ENCODE measurements around the gene FOXP1.

Gene FOXP1

GRCh38 chr3:71541313-71541712, 42.2 kb downstream of the FOXP1 start:
- Histone ChIP-seq H3K27ac (ENCODE audit: low read depth, low read length) (no peak overlapping the region), H3K9ac (ENCODE audit: low read length) (no peak overlapping the region), H3K4me3 (ENCODE audit: low read depth, low read length) (no peak overlapping the region), H4K8ac (ENCODE audit: low read depth, low read length) (no peak overlapping the region), H3K14ac (ENCODE audit: low read length) (no peak overlapping the region), H3K4me2 (ENCODE audit: low read length) (no peak overlapping the region), H3K18ac (ENCODE audit: low read length) (no peak overlapping the region), H4K91ac (ENCODE audit: low read depth, low read length) (no peak overlapping the region), H2BK12ac (ENCODE audit: low read length) (no peak overlapping the region), H4K12ac (ENCODE audit: low read depth, low read length) (no peak overlapping the region), H2BK120ac (ENCODE audit: insufficient read depth, low read length, poor library complexity) (no peak overlapping the region), H3K9me3 (ENCODE audit: insufficient read depth, low read depth, low read length) (peaks cover 4% of the 10 kb centered on the region), H3K27me3 (ENCODE audit: insufficient read depth, low read length) (no peaks in the 10 kb centered on the region), H3K4me1 (ENCODE audit: control insufficient read depth in 1 of 2, insufficient read depth in 2 of 2, low read length in 2 of 2) (peaks cover 7 to 19% of the 10 kb centered on the region in 2 experiments), H2AK5ac (ENCODE audit: low read length) (no peak overlapping the region), H3K4ac (ENCODE audit: low read depth, low read length) (no peak overlapping the region), H2BK5ac (ENCODE audit: low read depth, low read length, poor library complexity) (no peak overlapping the region), H3K79me2 (ENCODE audit: control insufficient read depth, insufficient read depth, low read length, poor library complexity) (no peaks in the 10 kb centered on the region), H3K79me1 (ENCODE audit: low read length) (peaks cover 4% of the 10 kb centered on the region), H3K23ac (ENCODE audit: low read length) (no peak overlapping the region), H2AFZ (ENCODE audit: insufficient read depth, low read length, poor library complexity) (no peak overlapping the region), H3K36me3 (ENCODE audit: control insufficient read depth in 1 of 2, insufficient read depth in 2 of 2, low read length in 2 of 2) (no peaks in the 10 kb centered on the region)
- DNase-seq = no peak
- WGBS (ENCODE audit: extremely low coverage, insufficient coverage, insufficient read length) = no CpG with 5 or more reads among the region's 3 CpGs

DNA sequence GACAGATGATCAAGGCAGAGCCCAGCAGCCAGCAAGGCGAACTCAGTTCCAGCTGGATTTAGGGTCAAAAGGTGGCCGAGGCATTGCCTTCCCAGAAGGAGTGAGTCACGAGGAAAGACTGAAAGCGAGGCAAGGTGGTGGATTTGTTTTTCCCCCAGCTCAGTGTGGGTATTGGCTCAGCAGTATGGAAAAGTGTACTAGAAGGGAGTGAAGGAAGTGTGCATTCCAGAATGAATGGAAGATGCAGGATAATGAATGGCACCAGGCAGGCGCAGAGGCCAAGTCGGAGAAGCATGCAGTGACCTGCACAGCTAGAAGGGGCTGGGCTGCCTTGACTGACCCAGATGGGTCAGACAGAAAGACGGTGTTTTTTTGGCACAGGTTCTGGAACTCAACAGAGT, 46.3 kb downstream of the FOXP1 start:
- H2AK5ac ChIP-seq (ENCODE audit: low read length) = no peak overlapping the region
- H3K9me3 ChIP-seq (ENCODE audit: insufficient read depth, low read depth, low read length) = no peaks in the 10 kb centered on the region
- H3K79me1 ChIP-seq (ENCODE audit: low read length) = peaks cover 4% of the 10 kb centered on the region
- no peak overlapping the region for H3K23ac ChIP-seq (ENCODE audit: low read length)
- peak overlapping the region; percentile 44 for H3K27ac ChIP-seq (ENCODE audit: low read depth, low read length)
- no peaks in the 10 kb centered on the region for H3K27me3 ChIP-seq (ENCODE audit: insufficient read depth, low read length)
- no peak overlapping the region for H3K9ac ChIP-seq (ENCODE audit: low read length)
- no CpG with 5 or more reads among the region's 7 CpGs for WGBS (ENCODE audit: extremely low coverage, insufficient coverage, insufficient read length)
- H3K4ac ChIP-seq (ENCODE audit: low read depth, low read length) = no peak overlapping the region
- H3K36me3 ChIP-seq (ENCODE audit: control insufficient read depth in 1 of 2, insufficient read depth in 2 of 2, low read length in 2 of 2) = no peaks in the 10 kb centered on the region
- no peak overlapping the region for H2AFZ ChIP-seq (ENCODE audit: insufficient read depth, low read length, poor library complexity)
- no peaks in the 10 kb centered on the region for H3K79me2 ChIP-seq (ENCODE audit: control insufficient read depth, insufficient read depth, low read length, poor library complexity)
- H2BK12ac ChIP-seq (ENCODE audit: low read length) = no peak overlapping the region
- DNase-seq = peak; percentile 74 to 78
- H4K12ac ChIP-seq (ENCODE audit: low read depth, low read length) = no peak overlapping the region
- no peak overlapping the region for H2BK120ac ChIP-seq (ENCODE audit: insufficient read depth, low read length, poor library complexity)
- H3K14ac ChIP-seq (ENCODE audit: low read length) = no peak overlapping the region
- no peak overlapping the region for H2BK5ac ChIP-seq (ENCODE audit: low read depth, low read length, poor library complexity)
- no peak overlapping the region for H4K91ac ChIP-seq (ENCODE audit: low read depth, low read length)
- H3K18ac ChIP-seq (ENCODE audit: low read length) = no peak overlapping the region
- peaks cover 4 to 12% of the 10 kb centered on the region in 2 experiments for H3K4me1 ChIP-seq (ENCODE audit: control insufficient read depth in 1 of 2, insufficient read depth in 2 of 2, low read length in 2 of 2)
- H4K8ac ChIP-seq (ENCODE audit: low read depth, low read length) = no peak overlapping the region
- no peak overlapping the region for H3K4me3 ChIP-seq (ENCODE audit: low read depth, low read length)
- no peak overlapping the region for H3K4me2 ChIP-seq (ENCODE audit: low read length)

- no peak overlapping the region for H3K23ac ChIP-seq (ENCODE audit: low read length)
- H2AFZ ChIP-seq (ENCODE audit: insufficient read depth, low read length, poor library complexity) = no peak overlapping the region
- H3K4me1 ChIP-seq (ENCODE audit: control insufficient read depth in 1 of 2, insufficient read depth in 2 of 2, low read length in 2 of 2) = peaks cover 4 to 12% of the 10 kb centered on the region in 2 experiments
- H3K27ac ChIP-seq (ENCODE audit: low read depth, low read length) = peak overlapping the region; percentile 44
- peak overlapping the region; percentile 44 for H2BK120ac ChIP-seq (ENCODE audit: insufficient read depth, low read length, poor library complexity)
- no peaks in the 10 kb centered on the region for H3K9me3 ChIP-seq (ENCODE audit: insufficient read depth, low read depth, low read length)
- no peaks in the 10 kb centered on the region for H3K79me2 ChIP-seq (ENCODE audit: control insufficient read depth, insufficient read depth, low read length, poor library complexity)
- peak overlapping the region; percentile 76 for H3K18ac ChIP-seq (ENCODE audit: low read length)
- H4K12ac ChIP-seq (ENCODE audit: low read depth, low read length) = no peak overlapping the region
- H2BK12ac ChIP-seq (ENCODE audit: low read length) = peak overlapping the region; percentile 4
- no peaks in the 10 kb centered on the region for H3K27me3 ChIP-seq (ENCODE audit: insufficient read depth, low read length)
- H2BK5ac ChIP-seq (ENCODE audit: low read depth, low read length, poor library complexity) = peak overlapping the region; percentile 38
- peak overlapping the region; percentile 66 for H3K14ac ChIP-seq (ENCODE audit: low read length)
- H3K4ac ChIP-seq (ENCODE audit: low read depth, low read length) = peak overlapping the region; percentile 39
- H3K79me1 ChIP-seq (ENCODE audit: low read length) = peaks cover 4% of the 10 kb centered on the region
- no peak overlapping the region for H3K4me2 ChIP-seq (ENCODE audit: low read length)
- DNase-seq = no peak
- H4K91ac ChIP-seq (ENCODE audit: low read depth, low read length) = peak overlapping the region; percentile 55
- H2AK5ac ChIP-seq (ENCODE audit: low read length) = peak overlapping the region; percentile 73
- H4K8ac ChIP-seq (ENCODE audit: low read depth, low read length) = peak overlapping the region; percentile 61
- H3K36me3 ChIP-seq (ENCODE audit: control insufficient read depth in 1 of 2, insufficient read depth in 2 of 2, low read length in 2 of 2) = no peaks in the 10 kb centered on the region
- no peak overlapping the region for H3K9ac ChIP-seq (ENCODE audit: low read length)
- no peak overlapping the region for H3K4me3 ChIP-seq (ENCODE audit: low read depth, low read length)
- no CpG with 5 or more reads among the region's 7 CpGs for WGBS (ENCODE audit: extremely low coverage, insufficient coverage, insufficient read length)
Observed at GRCh38 chr3:71536376-71536965, 47.1 kb downstream of the FOXP1 start.

DNA sequence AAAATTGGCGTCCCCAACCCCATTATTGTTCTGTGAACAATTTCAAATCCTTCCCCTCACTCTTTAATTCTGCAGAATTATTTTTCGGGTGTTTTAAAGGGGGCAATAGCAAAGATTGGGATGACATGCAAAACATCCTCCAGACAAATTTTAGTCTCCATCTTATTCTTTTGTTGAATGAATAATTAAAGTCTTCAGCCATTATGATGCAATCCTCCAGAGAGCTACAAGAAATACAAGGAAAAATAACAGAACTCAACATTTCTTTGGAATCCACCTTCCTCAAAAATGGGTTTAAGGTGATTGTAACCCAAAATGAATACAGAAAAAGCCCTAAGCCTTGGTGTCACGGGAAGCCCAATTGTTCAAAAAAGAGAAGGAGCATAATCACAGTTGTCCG, 49.9 kb downstream of the FOXP1 start:
- Histone ChIP-seq H3K79me1 (ENCODE audit: low read length) (peaks cover 6% of the 10 kb centered on the region), H2BK12ac (ENCODE audit: low read length) (no peak overlapping the region), H2BK5ac (ENCODE audit: low read depth, low read length, poor library complexity) (no peak overlapping the region), H3K23ac (ENCODE audit: low read length) (no peak overlapping the region), H2BK120ac (ENCODE audit: insufficient read depth, low read length, poor library complexity) (no peak overlapping the region), H3K18ac (ENCODE audit: low read length) (no peak overlapping the region), H4K91ac (ENCODE audit: low read depth, low read length) (no peak overlapping the region), H3K9me3 (ENCODE audit: insufficient read depth, low read depth, low read length) (no peaks in the 10 kb centered on the region), H3K36me3 (ENCODE audit: control insufficient read depth in 1 of 2, insufficient read depth in 2 of 2, low read length in 2 of 2) (no peaks in the 10 kb centered on the region), H3K14ac (ENCODE audit: low read length) (no peak overlapping the region), H3K4ac (ENCODE audit: low read depth, low read length) (no peak overlapping the region), H4K8ac (ENCODE audit: low read depth, low read length) (no peak overlapping the region), H3K9ac (ENCODE audit: low read length) (no peak overlapping the region), H3K4me3 (ENCODE audit: low read depth, low read length) (no peak overlapping the region), H3K4me1 (ENCODE audit: control insufficient read depth in 1 of 2, insufficient read depth in 2 of 2, low read length in 2 of 2) (peaks cover 4 to 12% of the 10 kb centered on the region in 2 experiments), H2AK5ac (ENCODE audit: low read length) (no peak overlapping the region), H3K27me3 (ENCODE audit: insufficient read depth, low read length) (no peaks in the 10 kb centered on the region), H3K4me2 (ENCODE audit: low read length) (no peak overlapping the region), H3K79me2 (ENCODE audit: control insufficient read depth, insufficient read depth, low read length, poor library complexity) (no peaks in the 10 kb centered on the region), H4K12ac (ENCODE audit: low read depth, low read length) (no peak overlapping the region), H2AFZ (ENCODE audit: insufficient read depth, low read length, poor library complexity) (no peak overlapping the region), H3K27ac (ENCODE audit: low read depth, low read length) (no peak overlapping the region)
- no CpG with 5 or more reads among the region's 4 CpGs for whole genome bisulfite sequencing (ENCODE audit: extremely low coverage, insufficient coverage, insufficient read length)
- no peak for DNase-seq

Data from trophoblast cell (in vitro differentiated cells and primary cell).